K562 (cell line): Measurements from ENCODE around the gene VNN1. TPM values are rescaled to one million over a fixed set of nuclear protein-coding genes. Genes with fewer than 3 reads are reported as not detected.

Experiments used
- ATAC-seq: fragments of 200-7000 bp; cut with Tn5 transposase; 3 replicates; pipeline ENCODE4 v1.9.1; 2020; ENCODE audit warnings: moderate library complexity
- BruUV-seq: library from RNA; stranded (reverse); fragments of 400-500 nt; replicated peaks from 2 replicates; lab custom pipeline; 2021; lab: Mats Ljungman, UMichigan
- CTCF ChIA-PET: fragments of 300-600 bp; formaldehyde crosslinking; extraction: SDS; loops from one replicate; lab custom pipeline; 2021; ENCODE audit warnings: low intra/inter-chr PET ratio; lab: Yijun Ruan, JAX
- POLR2A ChIA-PET: fragments of 300-600, 350-650 bp; sonication (Branson Sonifier 250); formaldehyde crosslinking; extraction: SDS; loops from one replicate; lab custom pipeline; 2021; ENCODE audit warnings: antibody characterized with exemption, inconsistent platforms; lab: Yijun Ruan, JAX
- DNase-seq, 4 experiments: peaks; one replicate each; pipeline versions ENCODE4 v3.0.0 to v3.0.0-alpha.2; 2011 to 2018; ENCODE audit warnings: low spot score in 3 of 4, mixed read lengths in 3 of 4; ENCODE audit errors: extremely low read depth in 1 of 4
- FAIRE-seq: peaks from 2 replicates; lab custom pipeline; 2011; peaks lifted over from hg19 to GRCh38; lab: Jason Lieb, UNC
- H2AFZ ChIP-seq: 2 replicates; pipeline ENCODE4 v1.6.0; 2011; ENCODE audit warnings: low read depth, low read length, control low read depth, inconsistent platforms
- H3K27ac ChIP-seq: fragments of 200-600 bp; 3 replicates; pipeline ENCODE4 v1.8.0; 2011; ENCODE audit warnings: low read depth, mild to moderate bottlenecking, control low read depth, inconsistent platforms, low read length, moderate library complexity, mixed read lengths; ENCODE audit errors: extremely low read depth
- H3K27me3 ChIP-seq, 2 experiments: fragments of 300-600 bp in 1 of 2; 2 replicates in 1 of 2; 3 replicates in 1 of 2; pipeline versions ENCODE4 v1.6.0 to v1.8.0; 2011; ENCODE audit warnings: inconsistent platforms in 2 of 2, low read length in 2 of 2, mild to moderate bottlenecking in 1 of 2, mixed read lengths in 1 of 2, moderate library complexity in 1 of 2; ENCODE audit not compliant: control insufficient read depth in 2 of 2, insufficient read depth in 2 of 2
- H3K36me3 ChIP-seq: fragments of 300-600 bp; 3 replicates; pipeline ENCODE4 v1.8.0; 2011; ENCODE audit warnings: mild to moderate bottlenecking, low read length, inconsistent platforms; ENCODE audit not compliant: control insufficient read depth, insufficient read depth
- H3K4me1 ChIP-seq, 2 experiments: fragments of 200-600 bp in 1 of 2; replicated peaks in 1 of 2; 2 replicates in 1 of 2; 3 replicates in 1 of 2; pipeline versions ENCODE4 v1.5.1 to v1.8.0; 2011; ENCODE audit warnings: inconsistent platforms in 2 of 2, low read length in 2 of 2, mild to moderate bottlenecking in 1 of 2, mixed read lengths in 1 of 2, moderate library complexity in 1 of 2; ENCODE audit not compliant: control insufficient read depth in 2 of 2, insufficient read depth in 2 of 2
- H3K4me2 ChIP-seq: 2 replicates; pipeline ENCODE4 v1.6.1; 2011; ENCODE audit warnings: low read length, control low read depth, inconsistent platforms, mixed read lengths; ENCODE audit not compliant: insufficient read depth
- H3K4me3 ChIP-seq: fragments of 200-600 bp; sonication (generic), shearing (Covaris generic); 2 replicates; pipeline ENCODE4 v1.5.1; 2016; ENCODE audit warnings: control low read depth, inconsistent platforms
- H3K79me2 ChIP-seq: fragments of 200-600 bp; 3 replicates; pipeline ENCODE4 v1.8.0; 2011; ENCODE audit warnings: low read length, inconsistent platforms; ENCODE audit not compliant: control insufficient read depth, insufficient read depth
- H3K9ac ChIP-seq, 2 experiments: 2 replicates each; pipeline versions ENCODE4 v1.6.0 to v1.6.1; 2011; ENCODE audit warnings: low read depth in 2 of 2, low read length in 2 of 2, control low read depth in 1 of 2, inconsistent platforms in 1 of 2, mild to moderate bottlenecking in 1 of 2, mixed read lengths in 1 of 2; ENCODE audit not compliant: insufficient read depth in 1 of 2
- H3K9me1 ChIP-seq: one replicate; pipeline ENCODE4 v1.6.0; 2011; ENCODE audit warnings: inconsistent platforms, mild to moderate bottlenecking, low read length, moderate library complexity; ENCODE audit not compliant: control insufficient read depth, insufficient read depth
- H3K9me3 ChIP-seq: replicated peaks from 2 replicates; pipeline ENCODE4 v1.5.1; 2011; ENCODE audit warnings: low read depth, low read length, inconsistent platforms; ENCODE audit not compliant: control insufficient read depth, insufficient read depth
- H4K20me1 ChIP-seq: replicated peaks from 2 replicates; pipeline ENCODE4 v1.6.1; 2011; ENCODE audit warnings: low read length, inconsistent platforms, mixed read lengths; ENCODE audit not compliant: control insufficient read depth, insufficient read depth
- CBX1 ChIP-seq: sonication (generic); IDR thresholded peaks from 2 replicates; pipeline ENCODE4 v1.6.1; 2016; ENCODE audit warnings: antibody characterized with exemption, low read depth, mild to moderate bottlenecking
- DLX4 ChIP-seq: fragments of 250-450 bp; sonication (Bioruptor Pico); IDR thresholded peaks from 2 replicates; pipeline ENCODE4 v1.6.1; 2021; ENCODE audit warnings: mild to moderate bottlenecking
- DMBX1 ChIP-seq: fragments of 250-450 bp; sonication (Bioruptor Pico); IDR thresholded peaks from 2 replicates; pipeline ENCODE4 v1.8.0; 2022; ENCODE audit warnings: inconsistent platforms, mild to moderate bottlenecking, moderate library complexity, borderline replicate concordance
- KLF6 ChIP-seq: fragments of 250-450 bp; sonication (Bioruptor Pico); IDR thresholded peaks from 2 replicates; pipeline ENCODE4 v1.4.0; 2020; ENCODE audit warnings: mild to moderate bottlenecking, moderate library complexity, borderline replicate concordance
- MXI1 ChIP-seq: IDR thresholded peaks from 2 replicates; pipeline ENCODE4 v1.6.1; 2011; ENCODE audit warnings: low read depth, mild to moderate bottlenecking, improper control_type of control experiment, low read length
- SFPQ ChIP-seq: fragments of 200-400 bp; formaldehyde crosslinking; IDR thresholded peaks from 2 replicates; pipeline ENCODE4 v1.6.1; 2017; ENCODE audit warnings: mild to moderate bottlenecking, low read depth, low read length, moderate library complexity
- SRSF1 ChIP-seq: fragments of 200-400 bp; formaldehyde crosslinking; IDR thresholded peaks from 2 replicates; pipeline ENCODE4 v1.6.1; 2017; ENCODE audit warnings: mild to moderate bottlenecking, low read depth, low read length, moderate library complexity
- ZBTB1 ChIP-seq: sonication (generic); formaldehyde crosslinking; IDR thresholded peaks from 2 replicates; pipeline ENCODE4 v1.8.1; 2023; ENCODE audit warnings: missing genetic modification reagents, low read depth, mild to moderate bottlenecking, borderline replicate concordance
- ZNF449 ChIP-seq: fragments of 250-450 bp; sonication (Bioruptor Pico); IDR thresholded peaks from 2 replicates; pipeline ENCODE4 v1.8.0; 2022; ENCODE audit warnings: moderate library complexity, mild to moderate bottlenecking, inconsistent platforms
- WGBS: fragments of 100-300 bp; shearing (Covaris generic); methylation state at CpG from one replicate; pipeline ENCODE4 v1.1.6; 2016; ENCODE audit warnings: low coverage, mixed read lengths; ENCODE audit not compliant: insufficient coverage; ENCODE audit errors: missing lambda C conversion rate; 5-methylcytosine and 5-hydroxymethylcytosine counted together
- in situ Hi-C: fragments of 300-500 bp; cut with MboI; formaldehyde crosslinking; loops from 4 replicates; pipeline ENCODE4 v1.15.0; 2018; ENCODE audit warnings: inconsistent platforms, mixed read lengths
- intact Hi-C: fragments of 100-400 bp; cut with micrococcal nuclease; formaldehyde crosslinking; loops from 2 replicates; pipeline ENCODE4 v1.14.2; 2022
- polyA plus RNA-seq, 8 experiments: library from polyadenylated mRNA; depleted of rRNA in 4 of 8; stranded (reverse) in 5 of 8; unstranded in 3 of 8; fragments of >200 nt; fragmentation: Nextera tagmentation in 2 of 8; fragmentation: Illumina TruSeq in 1 of 8; extraction: Ambion mirVana in 2 of 8; extraction: Trizol in 1 of 8; gene quantifications; 2 replicates each; pipeline versions ENCODE4 v1.2.1 to v1.2.3, GENCODE V29; 2011 to 2014; ENCODE audit warnings: inconsistent platforms in 1 of 8, missing spikeins in 1 of 8
- total RNA-seq, 7 experiments: library from RNA; depleted of rRNA in 6 of 7; stranded (reverse); fragments of >200 nt in 6 of 7; fragmentation: Illumina TruSeq in 2 of 7; extraction: Trizol in 2 of 7; gene quantifications; 2 replicates each; pipeline versions ENCODE4 v1.2.1 to v1.2.3, GENCODE V29; 2011 to 2021; ENCODE audit warnings: low replicate concordance in 1 of 7
- TF ChIP-seq, protein P1 (sequence below): sonication (generic); formaldehyde crosslinking; IDR thresholded peaks from 2 replicates; pipeline ENCODE4 v1.8.1; 2022; ENCODE audit warnings: missing genetic modification reagents

VNN1 gene
- total and polyA plus RNA-seq, 9 of the 15 experiments (the other 6 are each of a cell fraction or from before 2014, with no cell fraction given): not detected

GRCh38 chr6:132758689-132759088 lies 44.8 kb upstream of the VNN1 start:
- in situ Hi-C loops: loop anchor here (25.0 kb wide), 2 partner anchors 221 to 471 kb away; partner anchors contain the start of gene TAAR9
- Histone ChIP-seq H3K4me3 (no peak overlapping the region), H2AFZ (no peak overlapping the region), H3K4me1 (no peaks in the 10 kb centered on the region), H3K9me1 (no peaks in the 10 kb centered on the region), H3K27me3 (peaks cover 0 to 5% of the 10 kb centered on the region in 2 experiments; a peak in 3 of 5 replicates), H3K27ac (no peak overlapping the region), H3K36me3 (no peaks in the 10 kb centered on the region), H3K9ac (no peak overlapping the region), H3K9me3 (no peaks in the 10 kb centered on the region), H4K20me1 (no peaks in the 10 kb centered on the region), H3K79me2 (no peaks in the 10 kb centered on the region), H3K4me2 (no peak overlapping the region)
- BruUV-seq: no TSS peak
- FAIRE-seq: no peak
- TF ChIP-seq KLF6: no peak
- intact Hi-C loops: no loop called here
- ChIA-PET CTCF (no interaction called here), POLR2A (no interaction called here)
- no peak for DNase-seq
- 0% methylated on average over 1 of the region's 2 CpGs for WGBS
- ATAC-seq: no peak

GRCh38 chr6:132752255-132752654 lies 38.4 kb upstream of the VNN1 start:
- Histone ChIP-seq H3K9ac (no peak overlapping the region), H3K79me2 (no peaks in the 10 kb centered on the region), H3K4me2 (no peak overlapping the region), H3K9me3 (no peaks in the 10 kb centered on the region), H3K4me3 (no peak overlapping the region), H3K4me1 (no peaks in the 10 kb centered on the region), H2AFZ (no peak overlapping the region), H3K36me3 (no peaks in the 10 kb centered on the region), H3K9me1 (no peaks in the 10 kb centered on the region), H3K27me3 (peaks cover 0 to 2% of the 10 kb centered on the region in 2 experiments; a peak in 2 of 5 replicates), H3K27ac (no peak overlapping the region), H4K20me1 (no peaks in the 10 kb centered on the region)
- in situ Hi-C loops (loop anchor here (25.0 kb wide), 2 partner anchors 215 to 465 kb away; partner anchors contain the start of gene TAAR9), intact Hi-C loops (no loop called here)
- FAIRE-seq (no peak), ATAC-seq (no peak), DNase-seq (no peak)
- ChIA-PET POLR2A (no interaction called here), CTCF (no interaction called here)
- BruUV-seq: no TSS peak
- 0% methylated on average over 1 of the region's 1 CpG for WGBS
- no peak for TF ChIP-seq ZNF449 (CRISPR knock-in tag)
- no peak for TF ChIP-seq CBX1
- TF ChIP-seq ZBTB1 (CRISPR knock-in tag): no peak
- no peak for TF ChIP-seq MXI1
- TF ChIP-seq DLX4 (CRISPR knock-in tag): no peak
- TF ChIP-seq SFPQ: no peak
- TF ChIP-seq, protein P1, sequence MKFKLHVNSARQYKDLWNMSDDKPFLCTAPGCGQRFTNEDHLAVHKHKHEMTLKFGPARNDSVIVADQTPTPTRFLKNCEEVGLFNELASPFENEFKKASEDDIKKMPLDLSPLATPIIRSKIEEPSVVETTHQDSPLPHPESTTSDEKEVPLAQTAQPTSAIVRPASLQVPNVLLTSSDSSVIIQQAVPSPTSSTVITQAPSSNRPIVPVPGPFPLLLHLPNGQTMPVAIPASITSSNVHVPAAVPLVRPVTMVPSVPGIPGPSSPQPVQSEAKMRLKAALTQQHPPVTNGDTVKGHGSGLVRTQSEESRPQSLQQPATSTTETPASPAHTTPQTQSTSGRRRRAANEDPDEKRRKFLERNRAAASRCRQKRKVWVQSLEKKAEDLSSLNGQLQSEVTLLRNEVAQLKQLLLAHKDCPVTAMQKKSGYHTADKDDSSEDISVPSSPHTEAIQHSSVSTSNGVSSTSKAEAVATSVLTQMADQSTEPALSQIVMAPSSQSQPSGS (CRISPR knock-in tag): no peak
- TF ChIP-seq SRSF1: no peak
- no peak for TF ChIP-seq DMBX1 (CRISPR knock-in tag)
